Adrenal gland (tissue), 12 donors: ENCODE results near the gene AFMID. TPM values are rescaled to one million over a fixed set of nuclear protein-coding genes. Genes with fewer than 3 reads are reported as not detected.

Experiments
- DNase-seq, 7 donors: peaks; one replicate each; pipeline ENCODE4 v3.0.0-alpha.2; 2019 to 2020
- H3K27ac ChIP-seq, 5 donors: fragments of 200-600 bp; sonication (generic) in 4 of 5; 1 replicate in 3 of 5; 2 replicates in 2 of 5; pipeline versions ENCODE4 v1.5.1 to v1.8.0; 2016 to 2020; ENCODE audit warnings: mild to moderate bottlenecking in 1 of 5
- H3K27me3 ChIP-seq: fragments of 200-600 bp; 2 replicates; pipeline ENCODE4 v1.8.0; 2021
- H3K36me3 ChIP-seq, 2 donors: fragments of 200-600 bp; replicated peaks in 1 of 2; 1 replicate in 1 of 2; 2 replicates in 1 of 2; pipeline versions ENCODE4 v1.5.1 to v1.8.0; 2018 to 2022
- H3K4me1 ChIP-seq, 2 donors: fragments of 200-600 bp; replicated peaks in 1 of 2; 1 replicate in 1 of 2; 2 replicates in 1 of 2; pipeline versions ENCODE4 v1.5.1 to v1.8.0; 2018 to 2021
- H3K4me3 ChIP-seq, 4 donors: fragments of 200-600 bp; sonication (generic) in 3 of 4; one replicate each; pipeline ENCODE4 v1.5.1; 2016 to 2018
- H3K9me3 ChIP-seq, 3 donors: fragments of 200-600 bp; sonication (generic) in 1 of 3; replicated peaks in 1 of 3; 1 replicate in 2 of 3; 2 replicates in 1 of 3; pipeline versions ENCODE4 v1.5.1 to v1.8.0; 2016 to 2021
- CTCF ChIP-seq, 6 experiments: fragments of 450-650 bp in 4 of 6; fragments of 200-600 bp in 2 of 6; sonication (generic) in 1 of 6; IDR thresholded peaks; 1 replicate in 5 of 6; 2 replicates in 1 of 6; pipeline versions ENCODE4 v1.5.1 to v1.8.0; 2016 to 2021; ENCODE audit warnings: antibody characterized with exemption in 6 of 6, mild to moderate bottlenecking in 2 of 6, moderate library complexity in 1 of 6
- POLR2A ChIP-seq, 2 donors: fragments of 450-650 bp; IDR thresholded peaks; one replicate each; pipeline ENCODE4 v1.6.1; 2017; ENCODE audit warnings: antibody characterized with exemption in 2 of 2, mild to moderate bottlenecking in 2 of 2, moderate library complexity in 1 of 2
- WGBS, 4 donors: extraction: QIAGEN DNeasy Blood & Tissue Kit in 2 of 4; methylation state at CpG; one replicate each; pipeline versions ENCODE4 v1.1.5 to v1.1.7; 2013 to 2017; 5-methylcytosine and 5-hydroxymethylcytosine counted together
- intact Hi-C, 2 donors: fragments of 100-400 bp; cut with DNase I; formaldehyde crosslinking; loops; one replicate each; pipeline versions ENCODE4 v1.14.1 to v1.15.0; 2022 to 2023
- polyA plus RNA-seq, 3 donors: library from polyadenylated mRNA; stranded (reverse); fragments of 200-250 nt in 2 of 3; fragments of 350-450 nt in 1 of 3; fragmentation: Illumina TruSeq in 1 of 3; extraction: RNeasy Lipid Tissue Mini Kit (QIAGEN cat#74804) in 1 of 3; gene quantifications; one replicate each; pipeline ENCODE4 v1.2.3, GENCODE V29; 2013 to 2014
- total RNA-seq, 9 donors: library from RNA; depleted of rRNA in 4 of 9; stranded (reverse); fragments of >200 nt in 4 of 9; fragments of 120-200 nt in 1 of 9; fragmentation: NEBNext Ultra II Directional in 1 of 9; extraction: Animal tissue kit (Norgen Biotek cat#: 25700) in 1 of 9; gene quantifications; one replicate each; pipeline versions ENCODE4 v1.1.0 to v1.2.4, GENCODE V29; 2013 to 2023
- donor health status: healthy with polysubstance abuse.
- donor health status: Bipolar disorder and iron deficiency.
- donor health status: DM: yes; HTN: yes; CAD: no.
- donor health status: DM: no; HTN: no; CAD: no.
- donor health status: DM: no; HTN: no; CAD: no.
- donor health status: DM: yes; HTN: yes; CAD: no.

AFMID gene
- total and polyA plus RNA-seq, 12 donors: 4.5 to 32.9 (median 16.9) TPM

GRCh38 chr17:78176548-78177025, 10.6 kb upstream of the AFMID start:
- WGBS, 4 donors: 23 to 46% (median 33%) methylated on average over 6 to 14 of the region's 14 CpGs
- H3K4me1 ChIP-seq: peaks cover 19 to 61% of the 10 kb centered on the region in 2 donors

GRCh38 chr17:78179372-78179771, 7.8 kb upstream of the AFMID start:
- H3K36me3 ChIP-seq: no peaks in the 10 kb centered on the region
- H3K4me3 ChIP-seq: no peak overlapping the region
- H3K27ac ChIP-seq: peak overlapping the region in 2 of 5 donors; percentile 63 to 65
- WGBS, 4 donors: 73 to 86% (median 77%) methylated on average over 11 to 17 of the region's 17 CpGs
- intact Hi-C loops: no loop called here
- no peaks in the 10 kb centered on the region for H3K27me3 ChIP-seq
- DNase-seq: peak in 6 of 7 donors; percentile 61 to 80 (median 76)
- TF ChIP-seq POLR2A (IDR thresholded peaks at IDR 0.05) (no peak), CTCF (IDR thresholded peaks at IDR 0.05) (no peak)
- H3K9me3 ChIP-seq: no peaks in the 10 kb centered on the region
- peaks cover 7 to 33% of the 10 kb centered on the region in 2 donors for H3K4me1 ChIP-seq

More at GRCh38 chr17:78176548-78177025, 10.6 kb upstream of the AFMID start:
- DNase-seq: peak; percentile 63 to 86 (median 76)
- no peaks in the 10 kb centered on the region for H3K27me3 ChIP-seq
- H3K27ac ChIP-seq: no peak overlapping the region
- TF ChIP-seq CTCF (IDR thresholded peaks at IDR 0.05) (peak; percentile 75 to 91 (median 81)), POLR2A (IDR thresholded peaks at IDR 0.05) (no peak)
- H3K9me3 ChIP-seq: no peaks in the 10 kb centered on the region
- H3K36me3 ChIP-seq: peaks cover 0 to 6% of the 10 kb centered on the region in 2 donors
- no peak overlapping the region for H3K4me3 ChIP-seq
- intact Hi-C loops: loop anchor here in 1 of 2 donors (2.0 kb wide), 1 partner anchor 64 kb away; no protein-coding TSS in a partner anchor

GRCh38 chr17:78180083-78180482, 7.1 kb upstream of the AFMID start:
- H3K9me3 ChIP-seq: no peaks in the 10 kb centered on the region
- no peaks in the 10 kb centered on the region for H3K36me3 ChIP-seq
- DNase-seq: no peak
- intact Hi-C loops: no loop called here
- WGBS, 4 donors: 60 to 80% (median 67%) methylated on average over 12 to 14 of the region's 14 CpGs
- peak overlapping the region in 2 of 5 donors; percentile 63 to 65 for H3K27ac ChIP-seq
- no peak overlapping the region for H3K4me3 ChIP-seq
- TF ChIP-seq POLR2A (IDR thresholded peaks at IDR 0.05): no peak
- TF ChIP-seq CTCF (IDR thresholded peaks at IDR 0.05): no peak
- no peaks in the 10 kb centered on the region for H3K27me3 ChIP-seq
- peaks cover 7 to 26% of the 10 kb centered on the region in 2 donors for H3K4me1 ChIP-seq

- H3K4me3 ChIP-seq: no peak overlapping the region
- H3K27ac ChIP-seq: peak overlapping the region in 1 of 5 donors; percentile 63
- H3K9me3 ChIP-seq: no peaks in the 10 kb centered on the region
- 69 to 76% (median 76%) methylated on average over 2 of the region's 2 CpGs for WGBS, 4 donors
- no peaks in the 10 kb centered on the region for H3K36me3 ChIP-seq
- TF ChIP-seq POLR2A (IDR thresholded peaks at IDR 0.05) (no peak), CTCF (IDR thresholded peaks at IDR 0.05) (no peak)
- intact Hi-C loops: no loop called here
- peaks cover 7 to 22% of the 10 kb centered on the region in 2 donors for H3K4me1 ChIP-seq
- DNase-seq: no peak
- H3K27me3 ChIP-seq: no peaks in the 10 kb centered on the region
Observed at GRCh38 chr17:78180508-78180907, 6.7 kb upstream of the AFMID start.
